Activated CD4-positive, alpha-beta T cell treated with anti-CD3 and anti-CD28 coated beads, Interleukin-10, Interleukin-2, amounts not matched to agents 100 ng/mL and 50 ng/mL, durations not matched to agents 16 hours and 8 hours (primary cell): ENCODE data around the gene DZIP1.
"Not testable (repeated sequence)": the region's sequence is repeated elsewhere in the genome, so short reads cannot be mapped to it uniquely, and the experiment has no call there.

Source experiments
- DNase-seq: peaks from one replicate; pipeline ENCODE4 v3.0.0-alpha.2; 2020

The DZIP1 gene

GRCh38 chr13:95596701-95597100 is 47.8 kb downstream of the DZIP1 start:
- no peak for DNase-seq

GRCh38 chr13:95593462-95593861 is 51.0 kb downstream of the DZIP1 start:
- no peak for DNase-seq

GRCh38 chr13:95588721-95589120 is 55.8 kb downstream of the DZIP1 start:
- no peak for DNase-seq

- no peak for DNase-seq
These were observed 56.4 kb downstream of the DZIP1 start for GRCh38 chr13:95588134-95588533.

GRCh38 chr13:95585867-95586266 is 58.6 kb downstream of the DZIP1 start:
- DNase-seq, result no peak

GRCh38 chr13:95579303-95579702 is 65.2 kb downstream of the DZIP1 start:
- DNase-seq, result peak; percentile 58

GRCh38 chr13:95573221-95573620 is 71.3 kb downstream of the DZIP1 start:
- no peak for DNase-seq

GRCh38 chr13:95571941-95572340 is 72.6 kb downstream of the DZIP1 start:
- DNase-seq, result no peak

- DNase-seq, result no peak
These were observed 74.5 kb downstream of the DZIP1 start for GRCh38 chr13:95570016-95570415.

GRCh38 chr13:95568131-95568530 is 76.4 kb downstream of the DZIP1 start:
- DNase-seq, result no peak

GRCh38 chr13:95565758-95566157 is 78.7 kb downstream of the DZIP1 start:
- not testable (repeated sequence) for DNase-seq

GRCh38 chr13:95564733-95565291 is 79.7 kb downstream of the DZIP1 start:
- no peak for DNase-seq

GRCh38 chr13:95564091-95564490 is 80.4 kb downstream of the DZIP1 start:
- no peak for DNase-seq

GRCh38 chr13:95560387-95560786 is 84.1 kb downstream of the DZIP1 start:
- DNase-seq, result no peak

GRCh38 chr13:95559100-95559499 is 85.4 kb downstream of the DZIP1 start:
- DNase-seq, result no peak

GRCh38 chr13:95557013-95557412 is 87.5 kb downstream of the DZIP1 start:
- DNase-seq, result no peak

- no peak for DNase-seq
These were observed 90.7 kb downstream of the DZIP1 start for GRCh38 chr13:95553581-95554385.

GRCh38 chr13:95552539-95553441 is 91.7 kb downstream of the DZIP1 start, which contains the start of gene CLDN10:
TSS of gene CLDN10 (plus strand) at chr13:95552720. CDS start at chr13:95552754, 34 bp downstream.
- DNase-seq, result no peak

- no peak for DNase-seq
These were observed 92.3 kb downstream of the DZIP1 start for GRCh38 chr13:95552208-95552538.

GRCh38 chr13:95547531-95548167 is 96.9 kb downstream of the DZIP1 start:
- no peak for DNase-seq

- DNase-seq, result no peak
These were observed 97.6 kb downstream of the DZIP1 start for GRCh38 chr13:95546919-95547318.

GRCh38 chr13:95544293-95544692 is 100.2 kb downstream of the DZIP1 start:
- no peak for DNase-seq

- no peak for DNase-seq
These were observed 102.5 kb downstream of the DZIP1 start for GRCh38 chr13:95541911-95542474.
